CMK (cell line): ENCODE results near the gene UNC13B.
"Not testable (repeated sequence)": the region's sequence is repeated elsewhere in the genome, so short reads cannot be mapped to it uniquely, and the experiment has no call there.

ENCODE experiments used
- DNase-seq: peaks from one replicate; pipeline ENCODE4 v3.0.0-alpha.2; 2010; ENCODE audit warnings: low read depth

The UNC13B gene

GRCh38 chr9:35163413-35163812, 1.6 kb downstream of the UNC13B start:
- no peak for DNase-seq

DNA sequence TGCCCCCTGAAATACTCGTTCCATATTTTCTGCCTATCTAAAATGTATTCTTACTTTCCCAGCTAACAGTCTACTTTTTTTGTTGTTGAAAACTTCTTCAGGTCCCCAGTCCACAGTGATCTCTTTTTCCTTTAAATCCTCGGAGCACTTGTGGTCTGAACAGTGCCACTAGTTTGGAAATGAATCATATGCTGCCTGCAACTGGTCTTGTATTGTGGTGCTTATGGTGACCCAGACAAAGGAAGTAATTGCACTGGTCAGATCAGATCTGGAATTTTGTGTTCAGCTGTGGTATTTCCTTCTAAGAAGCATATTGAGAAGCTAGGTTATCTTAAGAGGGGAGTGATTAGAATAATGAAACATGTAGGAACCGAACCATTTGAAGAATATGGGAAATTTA, 2.9 kb downstream of the UNC13B start:
- DNase-seq = no peak

GRCh38 chr9:35167429-35167828, 5.6 kb downstream of the UNC13B start:
- not testable (repeated sequence) for DNase-seq

DNA sequence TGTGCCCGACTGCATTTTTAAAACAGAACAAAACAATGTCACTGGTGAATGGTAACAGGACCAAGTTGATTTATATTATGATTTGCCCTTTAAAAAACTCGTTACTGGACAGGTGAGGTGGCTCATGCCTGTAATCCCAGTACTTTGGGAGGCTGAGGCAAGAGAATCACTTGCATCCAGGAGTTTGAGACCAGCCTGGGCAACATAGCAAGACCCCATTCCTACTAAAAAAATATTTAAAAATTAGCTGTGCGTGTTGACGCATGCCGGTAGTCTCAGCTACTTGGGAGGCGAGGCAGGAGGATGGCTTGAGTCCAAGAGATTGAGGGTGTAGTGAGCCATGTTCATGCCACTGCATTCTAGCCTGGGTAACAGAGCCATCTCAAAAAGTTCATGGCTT, 7.2 kb downstream of the UNC13B start:
- no peak for DNase-seq

DNA sequence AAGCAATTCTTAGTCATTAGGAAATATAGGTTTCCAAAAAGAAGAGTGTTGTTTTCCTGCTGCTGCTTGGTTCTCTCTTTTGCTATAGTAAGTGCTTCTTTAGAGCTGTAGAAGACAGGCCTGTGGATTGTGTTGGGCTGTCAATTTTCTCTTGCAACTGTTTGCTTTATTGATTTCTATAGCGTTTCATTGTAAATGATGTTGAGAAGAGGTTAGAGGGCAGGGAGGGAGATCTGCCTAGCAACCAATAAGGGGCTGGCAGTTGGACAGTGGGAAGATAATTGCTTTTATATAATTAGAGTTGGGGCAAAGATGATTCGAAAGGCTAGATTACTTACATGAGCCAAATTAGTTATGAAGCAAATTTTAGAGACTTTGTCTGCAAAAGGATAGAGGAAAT, 11.1 kb downstream of the UNC13B start:
- DNase-seq = no peak

DNA sequence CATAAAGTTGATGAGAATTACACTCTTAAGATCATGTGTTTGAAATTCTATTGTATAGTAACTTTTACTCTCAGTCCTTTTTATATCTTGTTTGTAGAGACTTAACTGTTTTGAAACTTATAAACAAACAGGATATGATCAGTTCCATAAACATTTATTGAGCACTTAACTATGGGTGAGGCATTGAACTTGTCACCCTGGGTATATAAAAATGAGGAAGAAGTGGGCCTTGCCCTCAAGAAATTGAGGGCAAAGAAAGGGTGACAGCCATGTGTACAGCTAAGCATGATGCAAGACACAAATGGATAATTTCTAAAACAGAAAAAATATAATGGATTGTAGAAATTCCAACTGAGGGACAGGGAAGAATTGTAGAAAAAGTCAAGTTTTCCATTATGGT, 15.7 kb downstream of the UNC13B start:
- no peak for DNase-seq

- DNase-seq = no peak
Measured at GRCh38 chr9:35179347-35180280, 17.8 kb downstream of the UNC13B start.

- DNase-seq = no peak
Measured at GRCh38 chr9:35180801-35181200, 19.0 kb downstream of the UNC13B start.

DNA sequence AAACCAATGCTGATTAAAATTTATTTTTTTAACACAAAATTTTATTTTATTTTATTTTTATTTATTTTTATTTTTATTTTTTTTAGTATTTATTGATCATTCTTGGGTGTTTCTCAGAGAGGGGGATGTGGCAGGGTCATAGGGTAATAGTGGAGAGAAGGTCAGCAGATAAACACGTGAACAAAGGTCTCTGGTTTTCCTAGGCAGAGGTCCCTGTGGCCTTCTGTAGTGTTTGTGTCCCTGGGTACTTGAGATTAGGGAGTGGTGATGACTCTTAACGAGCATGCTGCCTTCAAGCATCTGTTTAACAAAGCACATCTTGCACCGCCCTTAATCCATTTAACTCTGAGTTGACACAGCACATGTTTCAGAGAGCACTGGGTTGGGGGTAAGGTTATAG, 20.6 kb downstream of the UNC13B start:
- not testable (repeated sequence) for DNase-seq

DNA sequence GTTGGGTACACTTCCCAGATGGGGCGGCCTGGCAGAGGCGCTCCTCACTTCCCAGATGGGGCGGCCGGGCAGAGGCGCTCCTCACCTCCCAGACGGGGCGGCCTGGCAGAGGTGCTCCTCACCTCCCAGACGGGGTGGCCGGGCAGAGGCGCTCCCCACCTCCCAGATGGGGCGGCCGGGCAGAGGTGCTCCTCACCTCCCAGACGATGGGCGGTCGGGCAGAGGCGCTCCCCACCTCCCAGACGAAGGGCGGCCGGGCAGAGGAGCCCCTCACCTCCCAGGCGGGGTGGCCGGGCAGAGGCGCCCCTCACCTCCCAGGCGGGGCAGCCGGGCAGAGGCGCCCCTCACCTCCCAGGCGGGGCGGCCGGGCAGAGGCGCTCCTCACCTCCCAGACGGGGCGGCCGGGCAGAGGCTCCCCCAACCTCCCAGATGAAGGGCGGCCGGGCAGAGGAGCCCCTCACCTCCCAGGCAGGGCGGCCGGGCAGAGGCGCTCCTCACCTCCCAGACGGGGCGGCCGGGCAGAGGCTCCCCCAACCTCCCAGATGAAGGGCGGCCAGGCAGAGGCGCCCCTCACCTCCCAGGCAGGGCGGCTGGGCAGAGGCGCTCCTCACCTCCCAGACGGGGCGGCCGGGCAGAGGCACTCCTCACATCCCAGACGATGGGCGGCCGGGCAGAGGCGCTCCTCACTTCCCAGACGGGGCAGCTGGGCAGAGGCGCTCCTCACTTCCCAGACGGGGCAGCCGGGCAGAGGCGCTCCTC, 21.4 kb downstream of the UNC13B start:
- DNase-seq = not testable (repeated sequence)

- not testable (repeated sequence) for DNase-seq
Measured at GRCh38 chr9:35183755-35184480, 22.1 kb downstream of the UNC13B start.

DNA sequence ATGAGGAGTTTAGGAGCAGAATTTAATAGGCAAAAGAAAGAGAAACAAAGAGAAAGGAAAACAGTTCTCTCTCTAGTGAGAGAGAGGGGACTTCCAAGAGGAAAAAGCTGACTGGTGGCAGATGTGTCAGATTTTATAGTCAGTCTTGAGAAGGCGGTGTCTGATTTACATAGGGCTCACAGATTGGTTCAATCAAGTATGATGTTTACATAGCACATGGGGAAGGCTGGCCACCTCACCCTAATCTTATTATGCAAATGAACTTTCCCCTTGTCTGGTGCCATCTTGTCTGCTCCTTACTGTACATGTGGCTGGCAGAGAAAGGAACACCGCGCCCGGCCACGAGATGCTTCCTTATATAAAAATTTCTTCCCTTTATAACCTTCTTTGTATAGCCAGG, 24.7 kb downstream of the UNC13B start:
- no peak for DNase-seq

GRCh38 chr9:35190203-35190602, 28.4 kb downstream of the UNC13B start:
- DNase-seq = no peak

GRCh38 chr9:35191105-35191504, 29.3 kb downstream of the UNC13B start:
- no peak for DNase-seq

DNA sequence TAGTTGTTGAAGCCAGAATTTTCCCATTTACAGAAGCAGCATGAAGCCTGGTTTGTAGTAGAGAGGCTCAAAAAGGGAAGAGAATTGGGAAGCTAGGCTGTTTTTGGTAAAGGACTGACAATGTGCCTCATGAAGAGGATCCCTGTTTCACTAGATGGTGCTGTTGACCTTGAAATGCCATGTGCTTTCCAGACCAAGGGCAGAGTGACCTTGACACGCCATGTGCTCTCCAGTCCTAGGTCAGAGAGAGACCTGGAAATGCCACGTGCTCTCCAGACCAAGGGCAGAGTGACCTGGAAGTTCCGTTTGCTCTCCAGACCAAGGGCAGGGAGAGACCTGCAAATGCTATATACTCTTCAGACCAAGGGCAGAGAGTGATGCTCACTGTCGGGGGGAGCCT, 32.0 kb downstream of the UNC13B start:
- DNase-seq = no peak

DNA sequence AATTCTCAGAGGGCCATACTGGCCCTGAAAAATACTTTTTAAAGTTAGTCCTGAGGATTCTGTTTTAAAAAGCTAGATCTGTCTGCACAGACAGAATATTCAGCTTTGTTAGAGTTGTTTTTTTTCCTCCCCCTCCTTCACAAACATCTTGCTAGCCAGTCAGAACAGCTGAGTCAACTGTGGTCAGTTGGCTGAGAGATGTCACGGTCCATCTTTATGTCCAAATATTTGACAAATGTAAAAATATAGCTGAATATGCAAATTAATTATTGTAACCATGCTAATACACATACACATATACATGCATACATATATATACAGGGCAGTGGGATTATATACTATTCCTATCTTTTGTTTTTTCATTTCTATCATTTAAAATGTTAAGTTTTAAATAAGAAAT, 33.9 kb downstream of the UNC13B start:
- DNase-seq = no peak

- DNase-seq = no peak
Measured at GRCh38 chr9:35198191-35198590, 36.4 kb downstream of the UNC13B start.

- DNase-seq = no peak
Measured at GRCh38 chr9:35203528-35203927, 41.7 kb downstream of the UNC13B start.

DNA sequence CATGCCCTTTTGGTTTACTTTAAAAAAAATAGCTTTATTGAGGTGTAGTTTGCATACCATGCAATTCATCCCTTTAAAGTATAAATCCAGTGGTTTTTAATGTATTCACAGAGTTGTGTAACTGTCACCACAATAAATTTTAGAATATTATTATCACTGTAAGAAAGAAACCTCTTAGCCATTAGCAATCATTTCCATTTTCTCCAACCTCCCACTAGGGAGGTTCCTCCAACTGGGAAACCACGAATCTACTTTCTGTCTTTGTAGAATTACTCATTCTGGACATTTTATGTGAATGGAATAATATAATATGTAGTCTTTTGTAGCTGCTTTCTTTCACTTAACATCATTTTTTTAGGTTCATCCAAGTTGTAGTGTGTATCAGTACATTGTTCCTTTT, 43.5 kb downstream of the UNC13B start:
- no peak for DNase-seq

DNA sequence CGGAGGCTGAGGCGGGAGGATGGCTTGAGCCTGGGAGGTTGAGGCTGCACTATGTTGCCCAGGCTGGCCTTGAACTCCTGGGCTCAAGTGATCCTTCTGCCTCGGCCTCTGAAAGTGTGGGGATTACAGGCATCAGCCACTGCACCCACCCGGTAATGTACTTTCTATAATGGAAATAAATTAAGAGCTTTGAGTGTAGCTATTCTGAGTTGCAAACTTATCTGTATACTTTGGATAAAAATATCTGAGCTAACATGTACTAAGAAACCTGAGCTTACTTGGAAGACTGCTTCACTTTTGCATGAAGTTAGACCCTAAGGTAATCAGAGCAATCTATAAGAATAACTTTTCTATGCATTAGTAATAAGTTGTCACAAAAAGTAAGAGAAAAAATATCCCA, 50.0 kb downstream of the UNC13B start:
- no peak for DNase-seq

- no peak for DNase-seq
Measured at GRCh38 chr9:35220659-35221338, 59.0 kb downstream of the UNC13B start.

- DNase-seq = no peak
Measured at GRCh38 chr9:35225677-35226076, 63.9 kb downstream of the UNC13B start.
